NCI-H1048 (cell line): ENCODE results near the gene PPFIBP1.
A peak's percentile ranks its signal among the peaks of the same experiment; 100 is the strongest.

ENCODE experiments used
- DNase-seq: peaks from one replicate; lab custom pipeline; 2025; lab: John Stamatoyannopoulos, UW

PPFIBP1 gene

GRCh38 chr12:27523642-27524493, at the start of gene PPFIBP1:
Gene PPFIBP1, plus strand, starts transcription at chr12:27524206. Its CDS starts 109,191 bp downstream, at chr12:27633397.
- peak; percentile 94 for DNase-seq

GRCh38 chr12:27474344-27474743, 49.7 kb upstream of the PPFIBP1 start:
- DNase-seq: no peak

GRCh38 chr12:27477049-27477448, 47.0 kb upstream of the PPFIBP1 start:
- no peak for DNase-seq

GRCh38 chr12:27478949-27479348, 45.1 kb upstream of the PPFIBP1 start:
- no peak for DNase-seq

- no peak for DNase-seq
Observed at GRCh38 chr12:27480016-27480415, 44.0 kb upstream of the PPFIBP1 start.

GRCh38 chr12:27486961-27487360, 37.0 kb upstream of the PPFIBP1 start:
- no peak for DNase-seq

GRCh38 chr12:27488479-27488878, 35.5 kb upstream of the PPFIBP1 start:
- DNase-seq: no peak

- no peak for DNase-seq
Observed at GRCh38 chr12:27491226-27491625, 32.8 kb upstream of the PPFIBP1 start.

- no peak for DNase-seq
Observed at GRCh38 chr12:27493260-27493940, 30.6 kb upstream of the PPFIBP1 start.

GRCh38 chr12:27497446-27497845, 26.6 kb upstream of the PPFIBP1 start:
- DNase-seq: no peak

- DNase-seq: no peak
Observed at GRCh38 chr12:27498149-27498548, 25.9 kb upstream of the PPFIBP1 start.

- no peak for DNase-seq
Observed at GRCh38 chr12:27498761-27499160, 25.2 kb upstream of the PPFIBP1 start.

- no peak for DNase-seq
Observed at GRCh38 chr12:27499377-27499776, 24.6 kb upstream of the PPFIBP1 start.

GRCh38 chr12:27500546-27500945, 23.5 kb upstream of the PPFIBP1 start:
- no peak for DNase-seq

GRCh38 chr12:27502021-27502435, 22.0 kb upstream of the PPFIBP1 start:
- no peak for DNase-seq

- DNase-seq: no peak
Observed at GRCh38 chr12:27504507-27504906, 19.5 kb upstream of the PPFIBP1 start.

- no peak for DNase-seq
Observed at GRCh38 chr12:27505109-27505508, 18.9 kb upstream of the PPFIBP1 start.

GRCh38 chr12:27505761-27506160, 18.2 kb upstream of the PPFIBP1 start:
- DNase-seq: no peak

- no peak for DNase-seq
Observed at GRCh38 chr12:27506645-27507189, 17.3 kb upstream of the PPFIBP1 start.

- DNase-seq: no peak
Observed at GRCh38 chr12:27508736-27509431, 15.1 kb upstream of the PPFIBP1 start.

- DNase-seq: no peak
Observed at GRCh38 chr12:27511031-27511722, 12.8 kb upstream of the PPFIBP1 start.

GRCh38 chr12:27511723-27512045, 12.3 kb upstream of the PPFIBP1 start:
- no peak for DNase-seq
